Epithelial cell of esophagus (primary cell): Measurements from ENCODE around the gene OR6C68.
"Not testable (repeated sequence)": the region's sequence is repeated elsewhere in the genome, so short reads cannot be mapped to it uniquely, and the experiment has no call there.

Experiments
- DNase-seq: peaks from one replicate; pipeline ENCODE4 v3.0.0; 2010; ENCODE audit warnings: low read depth
- H3K4me3 ChIP-seq: 2 replicates; pipeline ENCODE4 v1.5.1; 2011; ENCODE audit warnings: mild to moderate bottlenecking, low read length, control low read depth
- CTCF ChIP-seq: IDR thresholded peaks from 2 replicates; pipeline ENCODE4 v1.5.1; 2011; ENCODE audit warnings: low read depth, mild to moderate bottlenecking, low read length, control low read depth, inconsistent platforms; ENCODE audit not compliant: insufficient read depth; ENCODE audit errors: missing control alignments

OR6C68 gene

GRCh38 chr12:55492078-55492477, at the start of gene OR6C68:
OR6C68 (plus strand) TSS chr12:55492378; CDS start chr12:55492378, 0 bp downstream.
- no peak for TF ChIP-seq CTCF
- no peak within 1 kb of the TSS for H3K4me3 ChIP-seq
- no peak for DNase-seq

GRCh38 chr12:55443776-55444175, 48.4 kb upstream of the OR6C68 start, which contains the start of gene OR6C2:
OR6C2 (plus strand) TSS chr12:55444076; CDS start chr12:55452214, 8,138 bp downstream.
- H3K4me3 ChIP-seq: no peak within 1 kb of the TSS
- no peak for TF ChIP-seq CTCF

GRCh38 chr12:55445357-55445756, 46.8 kb upstream of the OR6C68 start:
- no peak for TF ChIP-seq CTCF
- no peak overlapping the region for H3K4me3 ChIP-seq
- DNase-seq: no peak

More at GRCh38 chr12:55443776-55444175, 48.4 kb upstream of the OR6C68 start, which contains the start of gene OR6C2:
- peak; percentile 3 for DNase-seq

- H3K4me3 ChIP-seq: no peak overlapping the region
- DNase-seq: peak; percentile 1
- TF ChIP-seq CTCF: peak; percentile 4
These were observed 45.9 kb upstream of the OR6C68 start for GRCh38 chr12:55446326-55446725.

- TF ChIP-seq CTCF: no peak
- DNase-seq: no peak
- no peak overlapping the region for H3K4me3 ChIP-seq
These were observed 43.4 kb upstream of the OR6C68 start for GRCh38 chr12:55448825-55449224.

GRCh38 chr12:55464926-55465325, 27.3 kb upstream of the OR6C68 start:
- not testable (repeated sequence) for H3K4me3 ChIP-seq, DNase-seq

GRCh38 chr12:55467836-55468235, 24.3 kb upstream of the OR6C68 start:
- DNase-seq: no peak

More at GRCh38 chr12:55467836-55468235, 24.3 kb upstream of the OR6C68 start:
- H3K4me3 ChIP-seq: no peak overlapping the region
- no peak for TF ChIP-seq CTCF
